HG02981 (cell line): ENCODE results near the gene CTNNA1.

Experiments used
- ATAC-seq: cut with Tn5 transposase; IDR thresholded peaks from one replicate; pipeline ENCODE4 v1.9.1; 2021; ENCODE audit warnings: mild to moderate bottlenecking, moderate library complexity; ENCODE audit not compliant: unreplicated experiment

The CTNNA1 gene

GRCh38 chr5:138956801-138957200 lies 203.6 kb downstream of the CTNNA1 start:
- no peak for ATAC-seq

DNA sequence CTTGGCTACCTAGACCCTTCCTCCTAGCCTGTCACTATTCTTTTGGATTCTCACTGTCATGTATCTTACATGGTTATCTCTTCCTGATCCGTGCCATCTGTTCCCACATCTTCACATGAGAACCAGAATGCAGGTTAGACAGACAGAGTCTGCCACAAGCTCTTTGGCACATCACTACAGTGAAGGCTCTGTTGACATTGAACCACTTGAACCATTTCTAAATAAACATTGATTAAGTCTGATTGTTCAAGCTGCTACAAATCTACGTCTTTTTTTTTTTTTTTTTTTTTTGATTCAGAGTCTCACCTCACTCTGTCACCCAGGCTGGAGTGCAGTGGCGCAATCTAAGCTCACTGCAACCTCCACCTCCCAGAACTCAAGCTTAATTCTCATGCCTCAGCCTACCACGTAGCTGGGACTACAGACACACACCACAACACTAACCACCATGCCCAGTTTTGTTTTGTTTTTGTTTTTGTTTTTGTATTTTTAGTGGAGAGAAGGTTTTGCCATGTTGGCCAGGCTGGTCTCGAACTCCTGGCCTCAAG lies 207.0 kb downstream of the CTNNA1 start:
- no peak for ATAC-seq

DNA sequence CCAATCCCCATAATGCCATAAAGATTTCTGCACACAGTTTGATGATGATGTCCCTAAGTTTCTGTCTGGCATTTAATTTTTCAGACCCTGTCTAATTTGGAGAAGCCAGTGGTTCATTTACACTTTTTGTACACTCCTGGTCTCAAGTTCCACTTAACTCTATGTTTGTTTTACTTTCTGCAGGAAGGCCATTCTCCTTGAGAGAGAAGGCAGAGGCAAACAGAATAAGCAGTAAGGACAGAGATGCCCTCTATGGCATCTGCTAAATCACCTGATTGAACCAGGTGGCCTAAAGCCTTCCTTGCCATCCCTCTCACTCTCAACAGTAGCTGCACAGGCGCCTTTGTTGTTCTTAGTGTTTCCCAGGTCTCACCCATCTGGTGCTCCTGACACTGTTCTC lies 208.0 kb downstream of the CTNNA1 start:
- no peak for ATAC-seq

DNA sequence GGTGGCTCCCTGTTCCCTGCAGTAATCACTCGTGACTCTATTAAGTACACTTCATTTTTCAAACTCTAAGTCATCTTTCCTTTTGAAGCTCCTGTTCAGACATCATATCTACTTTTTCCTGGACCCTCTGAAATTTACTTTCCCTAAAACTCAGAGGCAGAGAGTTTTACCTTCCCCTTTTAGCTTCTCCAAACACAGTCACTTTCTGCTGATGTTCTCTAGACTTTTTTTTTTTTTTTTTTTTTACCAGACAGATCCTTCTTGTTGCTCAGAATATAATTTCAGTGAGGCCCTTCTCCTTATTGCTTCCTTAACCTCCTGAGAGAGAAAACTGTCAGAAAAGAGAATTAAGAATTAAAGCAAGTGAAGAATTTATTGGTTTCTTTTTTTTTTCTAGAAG lies 208.5 kb downstream of the CTNNA1 start:
- no peak for ATAC-seq

DNA sequence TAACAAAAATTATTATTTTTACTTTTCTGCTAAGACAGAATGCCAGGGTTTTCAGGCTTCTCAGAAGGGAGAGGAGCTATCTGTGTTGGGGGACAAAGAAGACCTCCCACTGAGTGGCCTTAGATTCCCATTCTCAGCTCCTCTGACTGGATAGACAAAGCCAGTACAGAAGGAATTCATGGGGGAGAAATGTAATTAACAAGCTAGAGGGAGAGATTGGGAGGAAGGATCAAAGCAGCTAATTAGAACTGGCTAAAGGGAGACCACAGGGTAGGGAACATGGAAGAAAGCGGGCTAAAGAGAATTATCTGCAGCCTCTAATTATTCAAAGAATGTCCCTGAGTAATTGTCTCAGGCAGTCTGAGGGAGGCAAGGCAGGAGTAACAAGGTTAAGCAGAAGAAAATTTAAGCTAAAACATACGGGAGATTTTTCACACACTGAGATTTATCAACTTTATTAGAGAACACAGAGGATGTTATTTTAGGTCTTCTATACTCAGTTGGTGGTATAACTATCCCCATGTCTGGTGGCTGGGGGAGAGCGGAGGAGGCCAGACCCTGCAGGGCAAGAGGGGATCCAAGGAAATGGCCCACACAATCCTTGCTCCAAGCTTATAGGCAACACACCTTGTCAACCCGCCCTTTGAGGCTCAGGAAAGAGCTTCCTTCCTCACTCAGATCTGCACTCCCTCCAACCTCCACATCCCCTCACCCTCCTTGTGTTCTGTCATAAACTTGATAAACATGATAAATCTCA lies 209.6 kb downstream of the CTNNA1 start:
- no peak for ATAC-seq

DNA sequence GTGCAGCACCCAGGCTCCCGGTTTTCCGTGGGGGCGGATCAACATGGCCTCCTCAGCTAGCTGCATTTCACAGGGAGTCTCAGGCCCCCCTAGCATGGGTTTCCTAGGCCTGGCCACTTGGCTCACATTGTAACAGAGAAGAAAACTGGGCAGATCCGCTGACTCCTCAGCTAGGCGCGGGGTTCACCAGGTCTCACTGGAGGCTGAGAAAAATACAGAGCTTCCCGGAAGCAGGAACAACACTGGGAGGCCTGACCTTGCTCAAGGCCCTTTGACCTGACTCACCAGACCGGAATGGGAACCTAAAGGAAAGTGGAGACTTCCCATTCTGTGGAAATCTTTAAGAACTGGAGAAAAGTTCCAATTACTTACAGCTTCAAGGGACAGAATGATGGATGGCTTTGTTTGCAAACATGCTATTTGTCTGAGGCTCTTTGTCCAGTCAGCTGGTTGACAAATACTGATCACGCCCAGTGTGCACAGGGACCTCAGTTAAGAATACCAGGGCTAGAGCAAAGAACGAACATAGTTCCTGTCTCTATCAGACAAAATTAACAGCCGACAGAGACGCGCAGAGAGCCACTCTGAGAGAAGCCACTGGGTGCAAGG lies 210.6 kb downstream of the CTNNA1 start:
- no peak for ATAC-seq

DNA sequence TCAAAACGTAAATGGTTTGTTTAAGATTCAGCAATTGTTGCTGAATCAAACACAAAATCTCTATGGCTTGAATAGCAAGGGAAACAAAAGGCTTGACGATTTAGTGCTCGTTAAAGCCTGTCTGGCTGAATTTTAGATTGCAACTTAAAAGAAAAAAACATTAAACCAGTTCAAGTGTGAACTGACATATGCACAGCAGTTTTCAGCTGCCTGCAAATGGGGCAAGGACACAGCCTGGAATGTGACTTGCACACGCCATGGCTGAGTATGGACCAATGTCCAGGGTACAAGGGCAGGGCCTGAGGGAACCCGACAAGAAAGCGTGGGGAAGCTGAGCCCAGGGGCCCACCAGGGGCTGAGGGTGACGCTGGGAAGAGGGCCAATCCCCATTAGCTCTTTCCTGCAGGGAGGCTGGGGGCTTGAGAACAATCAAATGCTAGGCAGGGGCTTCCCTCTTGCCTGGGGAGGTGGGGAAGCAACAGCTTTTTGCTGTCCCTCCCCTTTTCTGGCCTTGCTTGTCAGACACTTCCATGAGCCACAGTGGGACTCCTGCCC lies 211.5 kb downstream of the CTNNA1 start:
- no peak for ATAC-seq

DNA sequence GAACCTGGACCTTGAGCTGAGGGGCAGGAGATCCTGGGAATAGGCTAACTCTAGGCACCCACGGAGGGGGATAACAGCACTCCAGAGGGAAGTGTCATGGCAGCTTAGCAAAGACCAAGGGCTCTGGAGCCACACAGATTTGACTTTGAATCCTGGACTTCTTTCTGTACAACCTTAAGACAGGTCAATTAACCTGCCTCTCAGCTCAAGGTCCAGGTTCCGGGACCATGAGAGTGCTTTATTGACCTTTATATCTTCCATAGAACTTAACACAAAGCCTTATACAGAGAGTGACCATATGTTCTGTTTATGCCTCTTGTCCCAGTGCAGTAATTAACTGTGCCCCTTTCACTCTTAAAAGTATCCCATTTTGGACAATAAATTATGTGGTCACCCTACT lies 212.4 kb downstream of the CTNNA1 start:
- no peak for ATAC-seq

DNA sequence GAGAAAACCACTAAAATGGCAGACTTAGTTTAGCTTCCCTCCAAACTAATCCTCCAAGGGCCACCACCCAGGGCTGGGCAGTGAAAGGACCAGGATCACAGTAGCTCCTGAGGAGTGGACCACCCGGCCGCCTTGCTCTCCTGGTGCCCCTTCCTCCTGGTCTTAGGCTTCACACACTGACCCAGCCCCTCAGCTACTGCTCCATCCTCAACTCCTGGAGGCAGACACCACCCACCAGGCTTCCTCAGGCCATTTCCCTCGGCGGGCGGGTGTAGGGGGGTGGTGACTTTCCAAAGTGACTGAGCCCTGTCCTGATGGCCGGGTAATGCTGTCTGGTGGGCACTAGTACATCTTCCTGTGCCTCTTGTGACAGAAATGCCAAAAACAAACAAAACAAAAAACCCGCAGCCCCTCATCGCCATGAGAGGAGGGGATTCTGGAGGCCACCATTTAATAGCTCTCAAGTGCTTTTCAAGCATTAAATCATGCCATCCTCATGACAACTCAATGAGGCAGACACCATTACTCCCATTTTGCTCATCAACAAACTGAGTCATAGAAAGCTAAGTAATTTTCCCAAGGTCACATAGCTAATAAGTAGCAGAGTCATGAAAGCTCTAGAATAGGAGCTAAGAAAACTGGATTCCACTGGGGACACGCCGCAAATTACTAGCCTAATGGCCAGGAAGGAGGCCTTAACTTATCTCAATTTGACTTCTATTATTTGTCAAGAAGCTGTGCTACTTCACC lies 213.2 kb downstream of the CTNNA1 start:
- ATAC-seq = no peak

GRCh38 chr5:138967791-138968448 lies 214.7 kb downstream of the CTNNA1 start:
- no peak for ATAC-seq

- no peak for ATAC-seq
Measured at GRCh38 chr5:138968601-138969000, 215.4 kb downstream of the CTNNA1 start.

GRCh38 chr5:138969323-138970002 lies 216.2 kb downstream of the CTNNA1 start:
- no peak for ATAC-seq

- ATAC-seq = no peak
Measured at GRCh38 chr5:138972230-138972629, 219.0 kb downstream of the CTNNA1 start.

GRCh38 chr5:138972836-138973235 lies 219.6 kb downstream of the CTNNA1 start:
- no peak for ATAC-seq

DNA sequence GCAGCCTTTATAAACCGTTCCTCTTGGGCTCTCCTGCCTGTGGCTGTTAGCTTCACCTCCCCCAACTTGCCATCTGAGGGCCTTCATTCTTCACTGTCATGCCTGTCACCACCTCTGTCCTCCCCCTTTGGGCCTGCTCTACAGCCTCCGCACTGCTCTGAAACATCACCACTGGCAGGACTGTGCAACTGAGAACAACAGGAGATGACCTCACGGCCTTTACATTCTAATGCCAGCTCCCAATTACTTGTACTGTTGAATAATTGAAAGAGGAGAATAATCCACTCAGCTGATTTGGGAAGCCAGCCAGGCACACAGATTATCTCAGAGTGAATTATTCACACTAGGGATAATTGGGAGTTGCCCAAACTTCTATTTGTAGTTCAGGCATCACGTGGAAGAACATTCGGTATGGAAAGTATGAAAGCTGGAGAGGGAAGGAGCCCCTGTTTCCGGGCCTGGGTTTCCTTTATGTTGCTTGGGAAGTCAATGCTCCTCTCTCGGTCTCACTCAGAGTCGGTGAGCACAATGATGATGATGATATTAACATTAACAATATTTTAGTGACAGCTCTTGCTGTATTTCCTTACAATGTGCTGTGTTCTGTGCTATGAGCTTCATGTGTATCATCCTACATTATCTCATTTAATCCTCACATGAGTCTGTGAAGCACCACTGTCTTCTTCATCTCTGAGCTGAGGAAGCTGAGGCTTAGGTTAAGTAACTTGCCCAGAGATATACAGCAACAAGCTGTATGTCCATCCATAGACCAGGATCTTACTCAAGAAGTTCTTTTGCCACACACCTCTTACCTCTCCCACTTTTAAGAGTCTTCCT lies 221.2 kb downstream of the CTNNA1 start:
- no peak for ATAC-seq

- no peak for ATAC-seq
Measured at GRCh38 chr5:138975098-138975847, 222.0 kb downstream of the CTNNA1 start.

DNA sequence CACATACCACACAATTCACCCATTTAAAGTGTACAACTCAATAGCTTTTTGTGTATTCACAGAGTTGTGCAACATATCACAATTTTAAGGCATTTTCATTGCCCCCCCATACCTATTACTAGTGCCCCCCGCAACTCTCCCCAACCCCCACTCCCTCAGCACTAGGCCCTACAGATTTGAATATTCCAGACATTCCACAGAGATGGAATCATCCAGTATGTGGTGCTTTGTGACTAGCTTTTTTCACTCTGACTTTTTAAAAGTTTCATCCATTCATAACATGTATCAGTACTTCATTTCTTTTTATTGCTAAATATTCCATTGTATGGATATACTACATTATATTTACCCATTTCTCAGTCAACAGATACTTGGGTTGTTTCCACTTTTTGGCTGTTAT lies 224.9 kb downstream of the CTNNA1 start:
- ATAC-seq = no peak

DNA sequence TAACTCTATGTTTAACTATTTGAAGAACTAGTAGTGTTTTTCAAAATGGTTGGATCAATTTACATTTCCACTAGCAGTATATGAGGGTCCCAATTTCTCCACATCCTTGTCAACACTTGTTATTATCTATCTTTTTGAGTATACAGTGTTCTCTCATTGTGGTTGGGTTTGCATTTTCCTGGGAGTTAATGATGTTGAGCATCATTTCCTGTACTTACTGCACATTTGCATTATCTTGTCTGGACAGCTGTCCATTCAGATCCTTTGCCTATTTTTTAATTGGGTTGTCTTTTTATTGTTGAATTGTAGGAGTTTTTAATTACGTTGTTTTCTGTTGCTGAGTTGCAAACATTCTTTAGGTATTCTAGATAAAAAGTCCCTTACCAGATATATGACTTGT lies 225.4 kb downstream of the CTNNA1 start:
- ATAC-seq = no peak
